Measurements from ENCODE around the gene MYBBP1A.
"Not testable (repeated sequence)": the region's sequence is repeated elsewhere in the genome, so short reads cannot be mapped to it uniquely, and the experiment has no call there.

MYBBP1A gene

DNA sequence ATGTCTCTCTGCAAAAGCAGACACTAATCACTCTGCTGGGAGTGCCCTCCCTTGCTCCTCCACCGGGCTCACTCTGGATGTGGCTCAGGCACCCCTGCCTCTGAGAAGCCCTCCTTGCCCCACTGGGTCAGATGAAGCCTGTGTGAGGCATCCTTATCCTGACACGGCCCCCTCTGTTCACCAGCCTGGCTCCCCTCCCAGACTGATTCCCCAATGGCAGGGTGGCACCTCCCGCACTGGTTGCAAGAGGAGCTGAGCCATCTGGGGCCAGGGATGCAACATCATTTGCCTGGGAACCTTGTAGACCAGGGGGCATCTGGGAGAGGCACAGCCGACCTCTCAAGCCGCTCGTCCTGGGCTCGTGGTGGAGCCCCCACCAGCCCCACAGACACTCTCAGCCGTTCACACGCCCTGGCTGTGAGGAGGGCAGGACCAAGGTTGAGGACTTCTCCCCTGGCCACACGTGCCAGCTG is 35.8 kb upstream of the MYBBP1A start:
- DNase-seq (ENCODE audit: low read depth in 2 of 2): no peak

GRCh38 chr17:4590042-4590441 is 34.9 kb upstream of the MYBBP1A start:
- not testable (repeated sequence) for DNase-seq (ENCODE audit: low read depth in 2 of 2)

DNA sequence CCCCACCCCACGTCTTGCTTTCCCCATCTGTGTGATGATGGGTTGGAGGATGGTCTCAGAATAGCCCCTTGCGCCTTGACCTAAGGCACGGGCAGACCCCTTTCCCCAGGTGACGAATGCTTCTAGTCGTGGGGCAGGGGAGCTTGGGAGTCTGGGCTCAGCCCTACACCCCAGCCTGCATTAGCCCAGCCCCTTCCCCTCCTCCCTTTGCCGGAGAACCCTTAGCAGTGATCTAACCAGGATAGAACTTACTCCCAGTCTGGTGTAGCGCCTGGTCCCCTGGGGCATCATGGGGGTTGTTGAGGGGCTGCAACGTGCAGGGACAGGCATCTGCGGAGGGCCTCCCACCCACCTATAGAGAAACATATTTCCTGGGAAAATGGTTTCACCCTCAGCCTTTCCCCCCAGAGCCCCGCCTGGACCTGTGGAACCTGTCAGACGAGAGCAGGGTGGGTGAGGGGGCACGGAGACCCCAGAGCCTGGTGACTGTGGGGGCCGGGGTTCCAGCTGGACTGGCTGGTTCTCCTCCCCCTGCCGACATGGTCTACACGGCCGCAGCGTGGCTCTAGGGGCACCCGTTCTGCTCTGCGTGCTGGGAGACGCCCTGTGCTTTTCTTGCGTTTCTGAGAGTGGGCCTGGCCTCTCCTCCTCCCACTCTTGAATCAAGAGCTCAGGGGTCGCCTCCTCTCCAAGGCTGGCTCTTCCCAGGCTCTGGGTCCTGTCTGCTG is 33.9 kb upstream of the MYBBP1A start:
- no peak for DNase-seq (ENCODE audit: low read depth in 2 of 2)

GRCh38 chr17:4588391-4588790 is 33.2 kb upstream of the MYBBP1A start:
- no peak for DNase-seq (ENCODE audit: low read depth in 2 of 2)

DNA sequence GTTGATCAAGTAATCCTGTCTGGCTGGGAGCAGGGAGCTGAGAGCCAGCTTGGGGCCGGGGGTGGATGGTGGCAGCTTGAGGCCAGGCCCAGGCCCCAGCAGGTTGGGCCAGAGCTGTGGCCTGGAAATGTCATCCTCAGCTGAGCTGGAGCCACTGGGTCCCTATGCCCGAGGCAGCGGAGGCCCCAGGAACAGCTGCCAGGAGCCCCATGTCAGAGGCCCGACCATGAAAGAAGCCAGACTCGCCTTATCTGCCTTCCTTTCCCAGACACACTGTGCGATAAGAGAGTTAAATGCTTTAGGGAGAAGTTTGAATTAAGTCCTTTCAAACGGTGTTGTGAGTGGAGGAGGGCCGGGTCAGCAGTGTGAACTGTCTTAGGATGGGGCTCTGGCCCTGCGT is 32.6 kb upstream of the MYBBP1A start:
- DNase-seq (ENCODE audit: low read depth in 2 of 2): no peak

- no peak for DNase-seq (ENCODE audit: low read depth in 2 of 2)
Measured at GRCh38 chr17:4587195-4587594, 32.0 kb upstream of the MYBBP1A start.

- no peak for DNase-seq (ENCODE audit: low read depth in 2 of 2)
Measured at GRCh38 chr17:4586043-4586442, 30.9 kb upstream of the MYBBP1A start.

DNA sequence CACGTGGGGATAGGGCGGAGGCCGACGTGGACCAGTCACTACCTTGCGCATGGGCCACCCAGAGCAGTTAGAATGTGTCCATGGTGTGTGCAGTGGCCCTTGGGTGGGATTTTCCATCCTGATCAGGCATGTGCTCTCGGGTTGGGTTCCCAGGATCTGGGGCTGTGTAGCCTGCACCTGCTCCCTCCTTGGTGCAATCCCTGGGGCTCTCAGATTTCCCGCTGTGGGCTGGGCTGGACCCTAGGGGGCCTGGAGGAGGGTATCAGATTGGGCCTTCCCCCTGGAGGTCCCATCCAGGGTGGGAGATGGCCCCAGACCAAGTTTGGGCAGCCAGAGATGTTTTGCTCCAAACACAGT is 30.4 kb upstream of the MYBBP1A start:
- DNase-seq (ENCODE audit: low read depth in 2 of 2): no peak

DNA sequence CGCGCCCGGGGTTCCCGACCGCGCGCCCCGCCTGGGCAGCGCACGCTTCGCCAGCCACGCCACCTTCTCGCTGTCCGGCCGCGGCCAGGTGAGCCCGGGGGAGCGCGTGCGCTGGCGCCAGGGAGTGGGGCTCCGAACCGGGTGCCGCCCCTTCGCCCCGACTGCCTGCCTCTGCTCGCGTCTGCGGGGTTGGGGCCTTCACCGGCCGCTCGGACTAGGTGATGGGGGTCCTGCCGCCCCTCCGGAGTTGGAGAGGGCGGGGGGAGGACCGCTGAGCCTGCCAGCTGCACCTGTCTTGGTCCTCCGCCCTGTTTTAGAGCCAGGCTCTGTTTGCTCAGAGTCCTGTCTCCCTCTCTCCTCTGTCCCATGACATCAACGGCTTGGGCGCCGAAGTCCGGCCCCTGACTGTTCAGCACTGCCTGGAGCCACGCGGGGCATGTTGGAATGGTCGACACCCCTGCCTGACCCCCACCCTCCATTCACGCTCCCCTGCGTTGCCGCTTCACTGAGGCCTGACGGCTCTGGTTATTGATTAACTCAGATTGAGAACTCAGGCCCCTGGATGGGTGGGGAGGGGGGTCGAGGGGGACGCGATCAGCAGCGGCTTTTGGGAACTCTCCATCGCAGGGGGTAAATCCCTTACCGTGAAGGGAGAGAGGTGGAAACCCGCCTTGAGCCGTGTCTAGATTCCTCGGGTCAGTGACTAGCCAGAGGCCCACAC is 29.9 kb upstream of the MYBBP1A start:
- DNase-seq (ENCODE audit: low read depth in 2 of 2): no peak

DNA sequence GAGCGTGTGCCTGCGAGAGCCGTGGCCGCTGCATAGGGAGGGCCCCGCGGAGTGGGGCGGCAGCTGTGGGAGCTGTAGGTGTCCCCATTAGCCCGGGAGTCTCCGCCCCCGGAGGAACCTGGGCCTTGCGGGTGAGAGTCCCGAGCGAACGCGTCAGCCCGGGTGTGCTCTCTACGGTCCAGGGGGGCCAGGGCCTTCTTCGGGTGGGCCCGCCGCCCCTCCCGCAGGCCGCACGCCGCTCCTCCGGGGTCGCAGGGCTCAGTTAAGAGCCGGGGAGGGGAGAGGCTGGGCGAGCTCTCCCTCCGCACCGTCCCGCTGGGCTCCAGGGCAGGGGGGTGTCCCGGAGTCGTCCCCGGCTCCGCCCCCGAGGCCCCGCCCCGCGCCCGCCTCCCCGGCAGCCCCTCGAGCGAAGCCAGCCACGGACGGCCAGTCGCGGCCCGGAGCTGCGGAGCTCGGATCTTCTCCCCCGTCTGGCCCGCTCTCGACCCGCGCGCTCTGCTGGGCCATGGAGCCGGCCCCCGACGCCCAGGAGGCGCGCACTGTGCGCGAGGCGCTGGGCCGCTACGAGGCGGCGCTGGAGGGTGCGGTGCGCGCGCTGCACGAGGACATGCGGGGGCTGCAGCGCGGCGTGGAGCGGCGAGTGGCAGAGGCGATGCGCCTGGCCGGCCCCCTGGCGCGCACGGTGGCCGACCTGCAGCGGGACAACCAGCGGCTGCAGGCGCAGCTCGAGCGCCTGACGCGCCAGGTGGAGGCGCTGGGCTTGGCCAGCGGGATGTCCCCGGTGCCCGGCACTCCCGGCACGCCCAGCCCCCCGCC is 29.1 kb upstream of the MYBBP1A start, which contains the start of gene SMTNL2:
SMTNL2 (plus strand) TSS at position 429 of the 816 bp plus-strand sequence; CDS start at position 506, 77 bp downstream.
- no peak for DNase-seq (ENCODE audit: low read depth in 2 of 2)

- no peak for DNase-seq (ENCODE audit: low read depth in 2 of 2)
Measured at GRCh38 chr17:4583782-4584100, 28.6 kb upstream of the MYBBP1A start.

GRCh38 chr17:4583206-4583605 is 28.0 kb upstream of the MYBBP1A start:
- no peak for DNase-seq (ENCODE audit: low read depth in 2 of 2)

DNA sequence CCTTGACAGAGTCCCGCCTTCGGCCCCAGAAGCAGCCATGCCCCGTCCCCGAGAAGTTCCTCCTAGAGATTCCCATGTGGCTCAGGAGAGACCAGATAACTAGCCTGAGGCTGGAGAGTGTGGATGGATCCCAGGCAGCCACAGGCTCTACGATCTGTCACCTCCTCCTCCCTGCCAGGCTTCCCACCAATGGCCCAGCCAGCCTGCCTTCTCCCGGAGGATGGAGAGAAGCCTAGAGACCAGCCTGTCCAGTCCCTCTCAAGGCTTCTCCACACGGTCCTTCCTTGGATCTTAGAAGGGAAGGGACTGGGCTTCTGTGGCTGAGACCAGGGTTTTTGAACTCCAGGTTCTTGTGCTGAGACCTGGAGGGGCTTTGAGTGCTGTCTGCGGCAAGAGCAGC is 27.5 kb upstream of the MYBBP1A start:
- no peak for DNase-seq (ENCODE audit: low read depth in 2 of 2)

- DNase-seq (ENCODE audit: low read depth in 2 of 2): no peak
Measured at GRCh38 chr17:4582101-4582501, 26.9 kb upstream of the MYBBP1A start.

DNA sequence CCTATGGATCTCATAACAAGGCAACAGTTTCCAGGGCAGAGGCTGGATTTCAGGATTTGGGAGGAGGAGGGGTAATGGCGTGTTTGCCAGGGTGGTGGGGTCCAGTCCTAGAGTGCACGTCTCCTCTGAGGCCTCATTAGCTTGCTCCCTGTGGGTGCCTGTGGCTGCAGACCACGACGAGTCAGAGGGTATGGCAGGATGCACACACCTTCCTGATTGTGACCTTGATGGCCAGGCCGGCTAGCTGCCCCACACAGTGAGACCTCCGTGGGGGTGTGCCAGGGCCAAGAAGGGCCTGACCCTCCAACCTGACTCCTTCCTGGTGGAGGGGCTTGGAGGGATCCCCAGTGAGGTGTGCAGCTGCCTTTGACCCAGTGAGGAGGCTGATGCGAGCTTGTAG is 25.1 kb upstream of the MYBBP1A start:
- no peak for DNase-seq (ENCODE audit: low read depth in 2 of 2)

DNA sequence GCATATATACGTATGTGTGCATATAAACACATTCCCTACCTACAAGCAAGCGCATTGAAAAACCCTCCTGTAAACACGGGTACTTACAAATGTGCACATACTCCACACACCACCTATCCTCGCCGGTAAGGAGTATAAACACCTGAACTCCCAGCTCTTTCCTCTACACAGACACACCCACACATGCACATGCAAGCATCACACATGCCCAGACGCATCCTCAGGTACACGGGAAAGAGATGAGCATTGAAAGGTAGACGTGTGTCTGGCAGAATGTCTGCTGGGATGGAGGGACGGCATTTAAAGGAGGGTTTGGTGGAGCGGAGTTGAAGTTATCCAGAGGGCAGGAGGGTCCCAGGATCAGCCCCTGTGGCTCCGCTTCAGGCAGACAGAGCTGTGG is 24.5 kb upstream of the MYBBP1A start:
- no peak for DNase-seq (ENCODE audit: low read depth in 2 of 2)

DNA sequence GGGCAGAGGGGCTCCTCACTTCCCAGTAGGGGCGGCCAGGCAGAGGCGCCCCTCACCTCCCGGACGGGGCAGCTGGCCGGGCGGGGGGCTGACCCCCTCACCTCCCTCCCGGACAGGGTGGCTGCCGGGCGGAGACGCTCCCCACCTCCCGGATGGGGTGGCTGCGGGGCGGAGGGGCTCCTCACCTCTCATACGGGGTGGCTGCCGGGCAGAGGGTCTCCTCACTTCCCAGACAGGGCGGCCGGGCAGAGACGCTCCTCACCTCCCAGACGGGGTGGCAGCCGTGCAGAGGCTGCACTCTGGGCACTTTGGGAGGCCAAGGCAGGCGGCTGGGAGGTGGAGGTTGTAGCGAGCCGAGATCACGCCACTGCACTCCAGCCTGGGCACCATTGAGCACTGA is 23.2 kb upstream of the MYBBP1A start:
- not testable (repeated sequence) for DNase-seq (ENCODE audit: low read depth in 2 of 2)

GRCh38 chr17:4577386-4577993 is 22.3 kb upstream of the MYBBP1A start:
- DNase-seq (ENCODE audit: low read depth in 2 of 2): no peak

GRCh38 chr17:4576729-4577322 is 21.6 kb upstream of the MYBBP1A start:
- DNase-seq (ENCODE audit: low read depth in 2 of 2): no peak

DNA sequence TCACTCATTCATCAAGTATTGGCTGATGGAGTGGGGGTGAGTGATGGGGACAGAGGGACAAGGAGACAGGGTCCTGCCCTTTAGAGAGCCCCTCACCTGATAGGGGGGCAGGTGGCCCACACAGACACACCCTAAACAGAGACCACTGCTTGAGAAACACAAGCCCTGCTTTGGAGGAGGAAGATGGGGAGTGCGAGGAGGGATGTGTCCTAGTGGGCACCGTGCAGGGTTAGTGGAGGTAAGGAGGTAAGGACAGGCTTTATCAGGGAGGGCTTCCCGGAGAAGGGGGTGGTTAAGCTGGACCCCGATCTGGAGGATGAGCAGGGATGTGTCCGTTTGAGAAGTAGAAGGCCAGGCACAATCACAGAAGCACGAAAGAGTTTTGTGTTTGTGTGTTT is 21.0 kb upstream of the MYBBP1A start:
- DNase-seq (ENCODE audit: low read depth in 2 of 2): no peak

GRCh38 chr17:4574448-4575045 is 19.4 kb upstream of the MYBBP1A start:
- no peak for DNase-seq (ENCODE audit: low read depth in 2 of 2)
